ENCODE data around the gene UBC.
A peak's percentile ranks its signal among the peaks of the same experiment; 100 is the strongest.

Gene UBC

GRCh38 chr12:124863416-124864325 is 50.8 kb downstream of the UBC start, which contains the start of gene SCARB1:
TSS of gene SCARB1 (minus strand) at chr12:124863864. CDS start at chr12:124863720, 144 bp downstream.
- DNase-seq: peak; percentile 86

- DNase-seq: peak; percentile 37
Observed at GRCh38 chr12:124862768-124863415, 51.6 kb downstream of the UBC start.

- peak; percentile 28 for DNase-seq
Observed at GRCh38 chr12:124861898-124862676, 52.4 kb downstream of the UBC start.
